HEK293T (cell line): ENCODE data around the gene IL2RA.

Experiments used
- SP1 ChIP-seq: fragments of 450-650 bp; IDR thresholded peaks from 2 replicates; pipeline ENCODE4 v1.6.1; 2017
- ZNF384 ChIP-seq: fragments of 450-650 bp; IDR thresholded peaks from 2 replicates; pipeline ENCODE4 v1.6.1; 2016

DNA sequence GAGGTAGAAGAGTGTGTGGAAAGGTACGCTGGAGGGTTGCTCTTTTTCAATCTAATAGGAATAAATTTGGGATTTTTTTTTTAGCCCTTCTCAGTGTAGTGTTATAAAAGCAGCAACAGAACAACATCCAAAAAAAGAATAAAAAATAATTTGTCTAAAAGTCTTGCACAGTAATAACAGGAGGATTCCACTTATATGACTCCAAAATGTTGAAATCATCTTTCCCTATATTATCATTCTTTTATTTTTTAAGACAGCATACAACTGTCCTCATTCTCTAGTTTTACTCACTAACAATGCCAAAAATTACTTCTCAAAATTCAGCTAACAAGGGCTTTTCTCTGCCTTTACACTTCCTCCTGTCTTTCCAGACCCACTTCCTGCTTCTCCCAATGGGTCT lies 27.8 kb downstream of the IL2RA start:
- TF ChIP-seq ZNF384, result no peak
- TF ChIP-seq SP1, result no peak
